HepG2 (cell line): ENCODE measurements around the gene TPRG1L. TPM values are rescaled to one million over a fixed set of nuclear protein-coding genes. Genes with fewer than 3 reads are reported as not detected.

Experiments used
- ATAC-seq: fragments of 200-7000 bp; cut with Tn5 transposase; 3 replicates; pipeline ENCODE4 v1.9.1; 2020; ENCODE audit warnings: mild to moderate bottlenecking, moderate library complexity
- BruUV-seq: library from RNA; stranded (reverse); fragments of 400-500 nt; replicated peaks from 2 replicates; lab custom pipeline; 2021; lab: Mats Ljungman, UMichigan
- CTCF ChIA-PET: fragments of 300-600 bp; formaldehyde crosslinking; extraction: SDS; loops from one replicate; lab custom pipeline; 2021; ENCODE audit warnings: low total read pairs, inconsistent platforms, low intra/inter-chr PET ratio; lab: Yijun Ruan, JAX
- POLR2A ChIA-PET: fragments of 350-600 bp; sonication (Branson Sonifier 250); formaldehyde crosslinking; loops from one replicate; lab custom pipeline; 2020; ENCODE audit warnings: antibody characterized with exemption, inconsistent platforms; lab: Yijun Ruan, JAX
- DNase-seq: peaks from one replicate; pipeline ENCODE4 v3.0.0-alpha.2; 2015; ENCODE audit warnings: low spot score
- FAIRE-seq: peaks from 3 replicates; lab custom pipeline; 2011; peaks lifted over from hg19 to GRCh38; lab: Jason Lieb, UNC
- H2AFZ ChIP-seq: one replicate; pipeline ENCODE4 v1.6.1; 2011; ENCODE audit warnings: low read length, inconsistent platforms
- H3K27ac ChIP-seq: fragments of 300-600 bp; 3 replicates; pipeline ENCODE4 v1.8.0; 2011; ENCODE audit warnings: mixed run types, mild to moderate bottlenecking, mixed read lengths, low read length, inconsistent platforms; ENCODE audit not compliant: insufficient read depth; ENCODE audit errors: extremely low read length
- H3K27me3 ChIP-seq, 2 experiments: fragments of 200-600 bp in 1 of 2; 2 replicates in 1 of 2; 3 replicates in 1 of 2; pipeline versions ENCODE4 v1.6.0 to v1.8.0; 2011; ENCODE audit warnings: low read length in 2 of 2, mild to moderate bottlenecking in 2 of 2, moderate library complexity in 2 of 2, inconsistent platforms in 1 of 2; ENCODE audit not compliant: insufficient read depth in 2 of 2, control insufficient read depth in 1 of 2
- H3K36me3 ChIP-seq, 2 experiments: fragments of 200-600 bp in 1 of 2; replicated peaks in 1 of 2; 2 replicates in 1 of 2; 3 replicates in 1 of 2; pipeline versions ENCODE4 v1.5.1 to v1.8.0; 2011; ENCODE audit warnings: low read length in 2 of 2, inconsistent platforms in 1 of 2; ENCODE audit not compliant: insufficient read depth in 2 of 2, control insufficient read depth in 1 of 2
- H3K4me1 ChIP-seq: 2 replicates; pipeline ENCODE4 v1.5.1; 2012; ENCODE audit warnings: low read length, inconsistent platforms; ENCODE audit not compliant: insufficient read depth
- H3K4me2 ChIP-seq: 2 replicates; pipeline ENCODE4 v1.6.0; 2011; ENCODE audit warnings: low read depth, low read length, inconsistent platforms
- H3K4me3 ChIP-seq, 3 experiments: fragments of 200-600 bp in 1 of 3; sonication (generic), shearing (Covaris generic) in 1 of 3; replicated peaks in 1 of 3; 2 replicates each; pipeline ENCODE4 v1.5.1; 2011 to 2016; ENCODE audit warnings: low read length in 3 of 3, inconsistent platforms in 2 of 3, low read depth in 2 of 3, mild to moderate bottlenecking in 2 of 3, control low read depth in 1 of 3, mixed read lengths in 1 of 3; ENCODE audit not compliant: insufficient read depth in 1 of 3
- H3K79me2 ChIP-seq: one replicate; pipeline ENCODE4 v1.6.1; 2011; ENCODE audit warnings: low read length, inconsistent platforms; ENCODE audit not compliant: insufficient read depth
- H3K9ac ChIP-seq: 2 replicates; pipeline ENCODE4 v1.6.0; 2011; ENCODE audit warnings: mild to moderate bottlenecking, low read depth, low read length, inconsistent platforms; ENCODE audit not compliant: insufficient read depth
- H3K9me3 ChIP-seq: 2 replicates; pipeline ENCODE4 v1.5.1; 2012; ENCODE audit warnings: mild to moderate bottlenecking, low read length
- H4K20me1 ChIP-seq: 2 replicates; pipeline ENCODE4 v1.6.0; 2011; ENCODE audit warnings: inconsistent platforms, mild to moderate bottlenecking, low read length, moderate library complexity; ENCODE audit not compliant: insufficient read depth
- ADNP ChIP-seq: sonication (generic); formaldehyde crosslinking; IDR thresholded peaks from 2 replicates; pipeline ENCODE4 v1.4.0; 2020; ENCODE audit warnings: missing genetic modification reagents
- CBX5 ChIP-seq: sonication (generic); formaldehyde crosslinking; IDR thresholded peaks from 2 replicates; pipeline ENCODE4 v1.4.0; 2020; ENCODE audit warnings: missing genetic modification reagents, borderline replicate concordance
- ERF ChIP-seq: IDR thresholded peaks from 2 replicates; pipeline ENCODE4 v1.6.1; 2018; ENCODE audit warnings: missing biosample characterization, missing genetic modification reagents
- FOXC1 ChIP-seq: sonication (generic); formaldehyde crosslinking; IDR thresholded peaks from 2 replicates; pipeline ENCODE4 v1.8.0; 2022; ENCODE audit warnings: mild to moderate bottlenecking, missing genetic modification reagents, borderline replicate concordance
- HOXD1 ChIP-seq: sonication (generic); formaldehyde crosslinking; IDR thresholded peaks from 2 replicates; pipeline ENCODE4 v1.5.0; 2020; ENCODE audit warnings: missing genetic modification reagents
- POLR2A ChIP-seq, 2 experiments: IDR thresholded peaks; 2 replicates each; pipeline ENCODE4 v1.6.1; 2011; ENCODE audit warnings: low read depth in 2 of 2, low read length in 2 of 2, mild to moderate bottlenecking in 1 of 2, moderate library complexity in 1 of 2; ENCODE audit not compliant: insufficient read depth in 1 of 2
- ZNF205 ChIP-seq: IDR thresholded peaks from 2 replicates; pipeline ENCODE4 v1.6.1; 2018; ENCODE audit warnings: missing biosample characterization, missing genetic modification reagents
- ZNF543 ChIP-seq: sonication (generic); formaldehyde crosslinking; IDR thresholded peaks from 2 replicates; pipeline ENCODE4 v1.4.0; 2020; ENCODE audit warnings: mild to moderate bottlenecking, missing genetic modification reagents
- ZNF552 ChIP-seq: sonication (generic); formaldehyde crosslinking; IDR thresholded peaks from 2 replicates; pipeline ENCODE4 v1.9.0; 2022; ENCODE audit warnings: missing genetic modification reagents, mild to moderate bottlenecking, borderline replicate concordance
- ZNF670 ChIP-seq: sonication (generic); formaldehyde crosslinking; IDR thresholded peaks from 2 replicates; pipeline ENCODE4 v1.8.0; 2022; ENCODE audit warnings: mild to moderate bottlenecking, missing genetic modification reagents, borderline replicate concordance
- ZSCAN31 ChIP-seq: sonication (generic); formaldehyde crosslinking; IDR thresholded peaks from 2 replicates; pipeline ENCODE4 v1.5.0; 2020; ENCODE audit warnings: low read depth, mild to moderate bottlenecking, missing genetic modification reagents
- WGBS: methylation state at CpG from one replicate; pipeline ENCODE4 v1.1.6; 2017; ENCODE audit warnings: low lambda C conversion rate; 5-methylcytosine and 5-hydroxymethylcytosine counted together
- in situ Hi-C: cut with HindIII; loops from 2 replicates; pipeline ENCODE4 v1.10.0; 2017; ENCODE audit warnings: low pct_unique_long_range_greater_than_20kb; ENCODE audit not compliant: extremely low pct_ligation_motif_present
- intact Hi-C: fragments of 100-400 bp; cut with micrococcal nuclease; formaldehyde crosslinking; loops from one replicate; pipeline ENCODE4 v1.10.0; 2022; ENCODE audit not compliant: unreplicated experiment
- polyA plus RNA-seq, 8 experiments: library from polyadenylated mRNA; depleted of rRNA in 3 of 8; stranded (reverse) in 7 of 8; unstranded in 1 of 8; fragments of >200 nt; fragmentation: Illumina TruSeq in 4 of 8; extraction: Trizol in 4 of 8; gene quantifications; 2 replicates each; pipeline versions ENCODE4 v1.2.1 to v1.2.3, GENCODE V29; 2011 to 2016; ENCODE audit warnings: low read depth in 4 of 8, missing spikeins in 1 of 8, mixed read lengths in 1 of 8; ENCODE audit not compliant: insufficient read depth in 1 of 8
- total RNA-seq, 5 experiments: library from RNA; depleted of rRNA; stranded (reverse); fragments of >200 nt; fragmentation: Illumina TruSeq; extraction: Trizol; gene quantifications; 2 replicates each; pipeline ENCODE4 v1.2.3, GENCODE V29; 2016; ENCODE audit warnings: low read depth in 1 of 5
- TF ChIP-seq, protein P1 (sequence below): sonication (generic); formaldehyde crosslinking; IDR thresholded peaks from 2 replicates; pipeline ENCODE4 v1.8.1; 2023; ENCODE audit warnings: mild to moderate bottlenecking, missing genetic modification reagents
- TF ChIP-seq, protein P2 (sequence below): sonication (generic); formaldehyde crosslinking; IDR thresholded peaks from 2 replicates; pipeline ENCODE4 v1.9.0; 2021; ENCODE audit warnings: missing genetic modification reagents, borderline replicate concordance
- TF ChIP-seq, protein P3 (sequence below): fragments of 450-650 bp; IDR thresholded peaks from 2 replicates; pipeline ENCODE4 v1.6.1; 2017; ENCODE audit warnings: mild to moderate bottlenecking
- TF ChIP-seq, protein P4 (sequence below): sonication (generic); formaldehyde crosslinking; IDR thresholded peaks from 2 replicates; pipeline ENCODE4 v1.8.0; 2022; ENCODE audit warnings: mild to moderate bottlenecking, missing genetic modification reagents
- TF ChIP-seq, protein P5 (sequence below): sonication (generic); formaldehyde crosslinking; IDR thresholded peaks from 2 replicates; pipeline ENCODE4 v1.5.0; 2020; ENCODE audit warnings: mild to moderate bottlenecking, missing genetic modification reagents, moderate library complexity

Gene TPRG1L
- total and polyA plus RNA-seq, 2 of the 13 experiments (the other 11 are each of a cell fraction or from before 2014, with no cell fraction given), result 21.3 to 37.4 TPM

DNA sequence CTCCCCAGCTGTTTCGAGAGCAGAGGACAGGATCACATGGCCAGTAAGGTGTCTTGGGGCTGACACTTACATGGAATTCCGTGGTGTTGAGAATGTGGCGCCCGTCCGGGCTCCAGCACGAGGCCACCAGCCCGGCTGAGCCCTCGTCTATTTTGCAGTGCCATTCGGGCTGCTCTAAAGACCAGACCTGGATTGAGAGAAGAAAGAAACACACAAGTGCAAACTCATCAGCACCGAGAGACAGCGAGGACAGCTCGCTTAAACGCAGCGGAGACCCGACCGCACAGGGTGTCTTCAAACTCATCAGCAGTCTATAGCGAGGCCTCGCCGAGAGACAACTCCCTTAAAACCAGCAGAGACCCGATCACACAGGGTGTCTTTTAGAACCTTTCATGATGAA, 21.8 kb downstream of the TPRG1L start:
- H3K9me3 ChIP-seq, result no peaks in the 10 kb centered on the region
- in situ Hi-C loops, result no loop called here
- intact Hi-C loops, result no loop called here
- peaks cover 14% of the 10 kb centered on the region for H3K4me1 ChIP-seq
- TF ChIP-seq ZNF552 (no peak), ZNF543 (CRISPR knock-in tag) (no peak), POLR2A (IDR thresholded peaks at IDR 0.05; ENCODE audit: insufficient read depth in 1 of 2, low read depth in 2 of 2, low read length in 2 of 2) (no peak), CBX5 (CRISPR knock-in tag) (no peak), ZSCAN31 (CRISPR knock-in tag) (no peak), ZNF670 (no peak), FOXC1 (CRISPR knock-in tag) (no peak), ZNF205 (CRISPR knock-in tag) (no peak), ERF (CRISPR knock-in tag) (no peak), HOXD1 (CRISPR knock-in tag) (no peak), ADNP (CRISPR knock-in tag) (no peak)
- TF ChIP-seq, protein P1, sequence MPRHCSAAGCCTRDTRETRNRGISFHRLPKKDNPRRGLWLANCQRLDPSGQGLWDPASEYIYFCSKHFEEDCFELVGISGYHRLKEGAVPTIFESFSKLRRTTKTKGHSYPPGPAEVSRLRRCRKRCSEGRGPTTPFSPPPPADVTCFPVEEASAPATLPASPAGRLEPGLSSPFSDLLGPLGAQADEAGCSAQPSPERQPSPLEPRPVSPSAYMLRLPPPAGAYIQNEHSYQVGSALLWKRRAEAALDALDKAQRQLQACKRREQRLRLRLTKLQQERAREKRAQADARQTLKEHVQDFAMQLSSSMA (CRISPR knock-in tag), result no peak
- TF ChIP-seq, protein P2, sequence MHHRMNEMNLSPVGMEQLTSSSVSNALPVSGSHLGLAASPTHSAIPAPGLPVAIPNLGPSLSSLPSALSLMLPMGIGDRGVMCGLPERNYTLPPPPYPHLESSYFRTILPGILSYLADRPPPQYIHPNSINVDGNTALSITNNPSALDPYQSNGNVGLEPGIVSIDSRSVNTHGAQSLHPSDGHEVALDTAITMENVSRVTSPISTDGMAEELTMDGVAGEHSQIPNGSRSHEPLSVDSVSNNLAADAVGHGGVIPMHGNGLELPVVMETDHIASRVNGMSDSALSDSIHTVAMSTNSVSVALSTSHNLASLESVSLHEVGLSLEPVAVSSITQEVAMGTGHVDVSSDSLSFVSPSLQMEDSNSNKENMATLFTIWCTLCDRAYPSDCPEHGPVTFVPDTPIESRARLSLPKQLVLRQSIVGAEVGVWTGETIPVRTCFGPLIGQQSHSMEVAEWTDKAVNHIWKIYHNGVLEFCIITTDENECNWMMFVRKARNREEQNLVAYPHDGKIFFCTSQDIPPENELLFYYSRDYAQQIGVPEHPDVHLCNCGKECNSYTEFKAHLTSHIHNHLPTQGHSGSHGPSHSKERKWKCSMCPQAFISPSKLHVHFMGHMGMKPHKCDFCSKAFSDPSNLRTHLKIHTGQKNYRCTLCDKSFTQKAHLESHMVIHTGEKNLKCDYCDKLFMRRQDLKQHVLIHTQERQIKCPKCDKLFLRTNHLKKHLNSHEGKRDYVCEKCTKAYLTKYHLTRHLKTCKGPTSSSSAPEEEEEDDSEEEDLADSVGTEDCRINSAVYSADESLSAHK (CRISPR knock-in tag), result no peak
- TF ChIP-seq, protein P3, sequence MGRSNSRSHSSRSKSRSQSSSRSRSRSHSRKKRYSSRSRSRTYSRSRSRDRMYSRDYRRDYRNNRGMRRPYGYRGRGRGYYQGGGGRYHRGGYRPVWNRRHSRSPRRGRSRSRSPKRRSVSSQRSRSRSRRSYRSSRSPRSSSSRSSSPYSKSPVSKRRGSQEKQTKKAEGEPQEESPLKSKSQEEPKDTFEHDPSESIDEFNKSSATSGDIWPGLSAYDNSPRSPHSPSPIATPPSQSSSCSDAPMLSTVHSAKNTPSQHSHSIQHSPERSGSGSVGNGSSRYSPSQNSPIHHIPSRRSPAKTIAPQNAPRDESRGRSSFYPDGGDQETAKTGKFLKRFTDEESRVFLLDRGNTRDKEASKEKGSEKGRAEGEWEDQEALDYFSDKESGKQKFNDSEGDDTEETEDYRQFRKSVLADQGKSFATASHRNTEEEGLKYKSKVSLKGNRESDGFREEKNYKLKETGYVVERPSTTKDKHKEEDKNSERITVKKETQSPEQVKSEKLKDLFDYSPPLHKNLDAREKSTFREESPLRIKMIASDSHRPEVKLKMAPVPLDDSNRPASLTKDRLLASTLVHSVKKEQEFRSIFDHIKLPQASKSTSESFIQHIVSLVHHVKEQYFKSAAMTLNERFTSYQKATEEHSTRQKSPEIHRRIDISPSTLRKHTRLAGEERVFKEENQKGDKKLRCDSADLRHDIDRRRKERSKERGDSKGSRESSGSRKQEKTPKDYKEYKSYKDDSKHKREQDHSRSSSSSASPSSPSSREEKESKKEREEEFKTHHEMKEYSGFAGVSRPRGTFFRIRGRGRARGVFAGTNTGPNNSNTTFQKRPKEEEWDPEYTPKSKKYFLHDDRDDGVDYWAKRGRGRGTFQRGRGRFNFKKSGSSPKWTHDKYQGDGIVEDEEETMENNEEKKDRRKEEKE, result no peak
- TF ChIP-seq, protein P4, sequence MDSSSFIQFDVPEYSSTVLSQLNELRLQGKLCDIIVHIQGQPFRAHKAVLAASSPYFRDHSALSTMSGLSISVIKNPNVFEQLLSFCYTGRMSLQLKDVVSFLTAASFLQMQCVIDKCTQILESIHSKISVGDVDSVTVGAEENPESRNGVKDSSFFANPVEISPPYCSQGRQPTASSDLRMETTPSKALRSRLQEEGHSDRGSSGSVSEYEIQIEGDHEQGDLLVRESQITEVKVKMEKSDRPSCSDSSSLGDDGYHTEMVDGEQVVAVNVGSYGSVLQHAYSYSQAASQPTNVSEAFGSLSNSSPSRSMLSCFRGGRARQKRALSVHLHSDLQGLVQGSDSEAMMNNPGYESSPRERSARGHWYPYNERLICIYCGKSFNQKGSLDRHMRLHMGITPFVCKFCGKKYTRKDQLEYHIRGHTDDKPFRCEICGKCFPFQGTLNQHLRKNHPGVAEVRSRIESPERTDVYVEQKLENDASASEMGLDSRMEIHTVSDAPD (CRISPR knock-in tag), result no peak
- TF ChIP-seq, protein P5, sequence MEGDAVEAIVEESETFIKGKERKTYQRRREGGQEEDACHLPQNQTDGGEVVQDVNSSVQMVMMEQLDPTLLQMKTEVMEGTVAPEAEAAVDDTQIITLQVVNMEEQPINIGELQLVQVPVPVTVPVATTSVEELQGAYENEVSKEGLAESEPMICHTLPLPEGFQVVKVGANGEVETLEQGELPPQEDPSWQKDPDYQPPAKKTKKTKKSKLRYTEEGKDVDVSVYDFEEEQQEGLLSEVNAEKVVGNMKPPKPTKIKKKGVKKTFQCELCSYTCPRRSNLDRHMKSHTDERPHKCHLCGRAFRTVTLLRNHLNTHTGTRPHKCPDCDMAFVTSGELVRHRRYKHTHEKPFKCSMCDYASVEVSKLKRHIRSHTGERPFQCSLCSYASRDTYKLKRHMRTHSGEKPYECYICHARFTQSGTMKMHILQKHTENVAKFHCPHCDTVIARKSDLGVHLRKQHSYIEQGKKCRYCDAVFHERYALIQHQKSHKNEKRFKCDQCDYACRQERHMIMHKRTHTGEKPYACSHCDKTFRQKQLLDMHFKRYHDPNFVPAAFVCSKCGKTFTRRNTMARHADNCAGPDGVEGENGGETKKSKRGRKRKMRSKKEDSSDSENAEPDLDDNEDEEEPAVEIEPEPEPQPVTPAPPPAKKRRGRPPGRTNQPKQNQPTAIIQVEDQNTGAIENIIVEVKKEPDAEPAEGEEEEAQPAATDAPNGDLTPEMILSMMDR, result no peak
- no peak overlapping the region for H3K4me3 ChIP-seq
- H3K4me2 ChIP-seq, result no peak overlapping the region
- H4K20me1 ChIP-seq, result no peaks in the 10 kb centered on the region
- BruUV-seq, result no TSS peak
- peaks cover 0 to 5% of the 10 kb centered on the region in 2 experiments; a peak in 1 of 5 replicates for H3K27me3 ChIP-seq
- FAIRE-seq (no peak), ATAC-seq (no peak), DNase-seq (no peak)
- WGBS, result 97% methylated on average over 20 of the region's 20 CpGs
- peaks cover 8 to 12% of the 10 kb centered on the region in 2 experiments; a peak in 3 of 5 replicates for H3K36me3 ChIP-seq
- ChIA-PET CTCF (no interaction called here), POLR2A (no interaction called here)
- no peak overlapping the region for H3K27ac ChIP-seq
- H3K79me2 ChIP-seq, result peaks cover 7% of the 10 kb centered on the region
- no peak overlapping the region for H3K9ac ChIP-seq
- H2AFZ ChIP-seq, result no peak overlapping the region
